ENCODE results near the gene TMEM135. TPM values are rescaled to one million over a fixed set of nuclear protein-coding genes. Genes with fewer than 3 reads are reported as not detected.
A peak's percentile ranks its signal among the peaks of the same experiment; 100 is the strongest.

The TMEM135 gene
- total RNA-seq, 1 experiment from 2014 or later, result 18.7 TPM

GRCh38 chr11:87352759-87353707 is 315.3 kb downstream of the TMEM135 start:
- DNase-seq (ENCODE audit: low spot score), result peak; percentile 73

- no peak for DNase-seq (ENCODE audit: low spot score)
These were observed 316.1 kb downstream of the TMEM135 start for GRCh38 chr11:87353771-87354345.

DNA sequence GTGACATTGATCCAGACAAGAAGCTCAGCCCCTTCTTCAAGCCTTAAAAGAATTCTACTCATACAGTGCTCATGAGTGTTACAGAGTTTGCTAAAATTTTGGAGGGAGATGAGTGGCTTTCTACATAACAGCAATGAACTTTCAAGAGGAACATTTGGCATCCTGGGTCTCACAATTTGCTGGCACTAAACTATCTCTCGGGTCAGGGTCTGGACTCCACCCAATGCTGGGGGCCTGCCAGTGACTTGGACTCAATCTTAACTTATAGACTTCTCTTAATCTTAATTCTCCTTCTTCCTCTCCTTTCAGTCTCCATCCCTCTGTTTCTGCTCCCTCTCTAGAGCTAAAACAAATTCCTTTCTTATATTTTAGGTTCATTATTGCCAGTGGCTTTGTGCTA is 317.9 kb downstream of the TMEM135 start:
- DNase-seq (ENCODE audit: low spot score), result no peak

DNA sequence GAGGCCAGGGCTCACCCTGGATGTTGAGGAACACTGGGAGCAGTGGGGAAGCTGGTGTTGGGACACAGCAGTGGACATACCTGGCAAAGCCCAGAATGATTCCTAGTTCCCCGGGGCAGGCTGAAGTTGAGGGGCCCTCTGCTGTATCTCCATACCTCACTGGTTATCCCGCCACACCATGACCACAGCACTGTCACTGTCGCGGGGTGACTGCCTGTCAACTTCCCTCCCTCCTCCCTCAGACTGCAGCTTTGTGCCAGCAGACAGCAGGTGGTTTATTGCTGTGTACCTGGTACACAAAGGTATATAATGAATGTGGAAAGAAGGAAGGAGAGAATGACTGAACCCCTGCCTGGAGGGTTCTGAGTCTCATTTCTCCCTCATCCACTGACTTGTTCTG is 318.7 kb downstream of the TMEM135 start:
- no peak for DNase-seq (ENCODE audit: low spot score)

- DNase-seq (ENCODE audit: low spot score), result no peak
These were observed 320.7 kb downstream of the TMEM135 start for GRCh38 chr11:87358461-87358860.

- DNase-seq (ENCODE audit: low spot score), result no peak
These were observed 321.7 kb downstream of the TMEM135 start for GRCh38 chr11:87359401-87359800.

GRCh38 chr11:87361891-87362290 is 324.2 kb downstream of the TMEM135 start:
- no peak for DNase-seq (ENCODE audit: low spot score)

- no peak for DNase-seq (ENCODE audit: low spot score)
These were observed 328.6 kb downstream of the TMEM135 start for GRCh38 chr11:87366346-87366745.

GRCh38 chr11:87366763-87367405 is 329.1 kb downstream of the TMEM135 start:
- no peak for DNase-seq (ENCODE audit: low spot score)

- no peak for DNase-seq (ENCODE audit: low spot score)
These were observed 330.4 kb downstream of the TMEM135 start for GRCh38 chr11:87368151-87368550.

GRCh38 chr11:87368858-87369480 is 331.2 kb downstream of the TMEM135 start:
- peak; percentile 40 for DNase-seq (ENCODE audit: low spot score)

DNA sequence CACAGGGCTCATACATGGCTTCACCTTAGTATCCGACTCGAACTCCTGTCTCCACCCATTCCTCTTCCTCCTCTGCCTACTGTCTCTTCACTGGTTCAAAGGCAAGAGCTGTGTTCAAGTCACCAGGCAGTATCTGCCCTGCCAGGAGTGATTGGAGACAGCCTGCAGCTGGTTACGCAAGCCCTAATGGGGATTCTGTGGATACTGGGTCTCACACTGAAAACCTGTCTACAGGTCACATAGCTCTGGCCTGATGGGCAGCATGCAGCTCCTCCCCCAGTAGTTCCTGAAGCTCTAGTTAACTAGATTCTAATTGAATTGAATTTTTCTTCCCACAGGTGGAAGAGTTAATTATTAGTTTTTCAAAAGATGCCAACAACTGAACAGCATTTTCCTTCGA is 332.2 kb downstream of the TMEM135 start:
- no peak for DNase-seq (ENCODE audit: low spot score)

DNA sequence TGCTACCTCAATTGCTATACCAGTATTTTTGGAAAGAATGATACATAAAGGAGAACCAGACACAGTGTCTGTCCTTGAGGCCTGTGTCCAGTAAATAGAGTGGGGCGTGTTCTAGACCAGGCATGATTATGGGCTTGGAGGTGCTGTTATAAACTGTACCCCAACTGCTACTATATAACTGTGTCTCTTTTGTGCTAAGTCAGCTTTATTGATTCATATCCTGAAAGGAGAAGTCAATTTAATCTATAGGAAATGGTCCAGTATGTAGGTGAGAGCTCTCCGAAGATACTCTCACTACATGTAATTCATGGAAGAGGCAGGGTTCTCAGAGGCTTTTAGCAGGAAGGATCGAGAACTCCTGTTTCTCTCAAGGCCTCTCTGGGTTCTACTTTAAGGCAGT is 334.3 kb downstream of the TMEM135 start:
- no peak for DNase-seq (ENCODE audit: low spot score)

Other genes starting within 250 kb of the TMEM135 start
- gene PRSS23, start 237.4 kb upstream of the TMEM135 start, total RNA-seq (2014; rRNA removed; shearing (Covaris generic)), result 184 and 229 TPM in 2 replicates
- gene FZD4, start 82.5 kb upstream of the TMEM135 start, total RNA-seq (2014; rRNA removed; shearing (Covaris generic)), result 2.0 and 2.8 TPM in 2 replicates